ENCODE measurements around the gene TAPT1. TPM values are rescaled to one million over a fixed set of nuclear protein-coding genes. Genes with fewer than 3 reads are reported as not detected.

The TAPT1 gene
- total RNA-seq, 1 donor = 21.1 TPM

- TF ChIP-seq CTCF (IDR thresholded peaks at IDR 0.05; ENCODE audit: insufficient read depth, low read length) = no peak
- DNase-seq (ENCODE audit: low read depth) = no peak
- no peak overlapping the region for H3K4me3 ChIP-seq (ENCODE audit: low read depth, low read length)
Observed at GRCh38 chr4:16248605-16249004, 22.3 kb upstream of the TAPT1 start.

- no peak for TF ChIP-seq CTCF (IDR thresholded peaks at IDR 0.05; ENCODE audit: insufficient read depth, low read length)
- DNase-seq (ENCODE audit: low read depth) = no peak
Observed at GRCh38 chr4:16245241-16245640, 19.0 kb upstream of the TAPT1 start.

GRCh38 chr4:16243285-16243684, 17.0 kb upstream of the TAPT1 start:
- H3K4me3 ChIP-seq (ENCODE audit: low read depth, low read length) = no peak overlapping the region
- no peak for DNase-seq (ENCODE audit: low read depth)
- TF ChIP-seq CTCF (IDR thresholded peaks at IDR 0.05; ENCODE audit: insufficient read depth, low read length) = no peak

More at GRCh38 chr4:16245241-16245640, 19.0 kb upstream of the TAPT1 start:
- no peak overlapping the region for H3K4me3 ChIP-seq (ENCODE audit: low read depth, low read length)

- no peak overlapping the region for H3K4me3 ChIP-seq (ENCODE audit: low read depth, low read length)
- no peak for DNase-seq (ENCODE audit: low read depth)
- TF ChIP-seq CTCF (IDR thresholded peaks at IDR 0.05; ENCODE audit: insufficient read depth, low read length) = no peak
Observed at GRCh38 chr4:16240300-16240699, 14.0 kb upstream of the TAPT1 start.

- DNase-seq (ENCODE audit: low read depth) = no peak
- no peak overlapping the region for H3K4me3 ChIP-seq (ENCODE audit: low read depth, low read length)
- TF ChIP-seq CTCF (IDR thresholded peaks at IDR 0.05; ENCODE audit: insufficient read depth, low read length) = no peak
Observed at GRCh38 chr4:16239086-16239485, 12.8 kb upstream of the TAPT1 start.

- TF ChIP-seq CTCF (IDR thresholded peaks at IDR 0.05; ENCODE audit: insufficient read depth, low read length) = no peak
- no peak for DNase-seq (ENCODE audit: low read depth)
- no peak overlapping the region for H3K4me3 ChIP-seq (ENCODE audit: low read depth, low read length)
Observed at GRCh38 chr4:16238327-16238726, 12.1 kb upstream of the TAPT1 start.

GRCh38 chr4:16237715-16238114, 11.4 kb upstream of the TAPT1 start:
- no peak for TF ChIP-seq CTCF (IDR thresholded peaks at IDR 0.05; ENCODE audit: insufficient read depth, low read length)
- no peak overlapping the region for H3K4me3 ChIP-seq (ENCODE audit: low read depth, low read length)
- DNase-seq (ENCODE audit: low read depth) = no peak
